Ishikawa (cell line): ENCODE results near the gene RASSF7.

ENCODE experiments used
- CEBPB ChIP-seq: IDR thresholded peaks from 2 replicates; pipeline ENCODE4 v1.6.1; 2012
- CREB1 ChIP-seq: IDR thresholded peaks from 2 replicates; pipeline ENCODE4 v1.6.1; 2012; ENCODE audit warnings: low read depth
- EGR1 ChIP-seq: IDR thresholded peaks from 2 replicates; pipeline ENCODE4 v1.6.1; 2012
- EP300 ChIP-seq: IDR thresholded peaks from 2 replicates; pipeline ENCODE4 v1.6.1; 2012; ENCODE audit warnings: borderline replicate concordance
- FOXM1 ChIP-seq: IDR thresholded peaks from 2 replicates; pipeline ENCODE4 v1.6.1; 2012; ENCODE audit warnings: low read depth, borderline replicate concordance
- NFIC ChIP-seq: IDR thresholded peaks from 2 replicates; pipeline ENCODE4 v1.6.1; 2012
- RAD21 ChIP-seq: IDR thresholded peaks from 2 replicates; pipeline ENCODE4 v1.6.1; 2012; ENCODE audit warnings: low read depth
- TAF1 ChIP-seq: IDR thresholded peaks from 2 replicates; pipeline ENCODE4 v1.6.1; 2012; ENCODE audit warnings: low read depth, mild to moderate bottlenecking
- TCF12 ChIP-seq: IDR thresholded peaks from 2 replicates; pipeline ENCODE4 v1.6.1; 2012; ENCODE audit warnings: low read depth
- TEAD4 ChIP-seq: IDR thresholded peaks from 2 replicates; pipeline ENCODE4 v1.6.1; 2012
- YY1 ChIP-seq: IDR thresholded peaks from 2 replicates; pipeline ENCODE4 v1.6.1; 2012; ENCODE audit warnings: low read depth
- ZBTB7A ChIP-seq: IDR thresholded peaks from 2 replicates; pipeline ENCODE4 v1.6.1; 2012; ENCODE audit warnings: low read depth
- TF ChIP-seq, protein P1 (sequence below): IDR thresholded peaks from 2 replicates; pipeline ENCODE4 v1.6.1; 2012
- TF ChIP-seq, protein P2 (sequence below): IDR thresholded peaks from 2 replicates; pipeline ENCODE4 v1.6.1; 2012; ENCODE audit warnings: low read depth, mild to moderate bottlenecking
- TF ChIP-seq, protein P3 (sequence below): IDR thresholded peaks from 2 replicates; pipeline ENCODE4 v1.6.1; 2012

Gene RASSF7

DNA sequence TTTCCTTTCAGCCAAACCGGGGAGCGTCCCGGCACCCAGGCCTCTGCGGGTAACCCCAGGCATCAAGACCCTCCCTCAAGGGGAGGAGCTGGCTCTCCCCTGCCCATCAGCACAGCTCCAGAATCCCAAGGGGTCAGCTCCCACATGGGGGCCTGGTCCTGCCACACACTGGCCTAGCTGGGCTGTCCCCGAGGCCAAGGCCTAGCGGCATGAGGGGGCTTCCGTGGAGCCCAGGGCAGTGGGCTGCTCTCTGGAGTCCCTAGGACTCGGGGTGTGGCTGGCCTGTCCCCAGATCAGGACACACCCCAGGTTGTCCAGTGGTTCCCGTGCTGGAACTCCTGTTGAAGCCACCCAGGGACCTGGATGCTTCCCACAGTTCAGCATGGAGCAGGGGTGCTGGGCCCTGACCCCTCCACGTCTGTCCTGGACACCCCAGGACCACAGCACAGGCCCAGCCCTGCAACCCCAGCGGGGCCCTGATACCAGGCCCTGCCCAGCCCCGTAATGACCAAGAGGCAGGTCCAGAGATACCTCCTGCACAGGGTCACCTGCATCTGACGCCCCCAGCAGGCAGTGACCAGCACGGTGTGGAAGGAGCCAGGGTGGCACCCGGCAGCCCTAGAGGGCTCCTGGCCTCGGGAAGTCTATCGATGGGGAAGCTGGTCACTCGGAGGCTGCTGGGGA lies 30.9 kb upstream of the RASSF7 start:
- no peak for TF ChIP-seq RAD21
- TF ChIP-seq ZBTB7A = no peak
- TF ChIP-seq, protein P1, sequence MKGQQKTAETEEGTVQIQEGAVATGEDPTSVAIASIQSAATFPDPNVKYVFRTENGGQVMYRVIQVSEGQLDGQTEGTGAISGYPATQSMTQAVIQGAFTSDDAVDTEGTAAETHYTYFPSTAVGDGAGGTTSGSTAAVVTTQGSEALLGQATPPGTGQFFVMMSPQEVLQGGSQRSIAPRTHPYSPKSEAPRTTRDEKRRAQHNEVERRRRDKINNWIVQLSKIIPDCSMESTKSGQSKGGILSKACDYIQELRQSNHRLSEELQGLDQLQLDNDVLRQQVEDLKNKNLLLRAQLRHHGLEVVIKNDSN = no peak
- TF ChIP-seq TAF1 = no peak
- TF ChIP-seq CEBPB = no peak
- TF ChIP-seq YY1 = no peak

DNA sequence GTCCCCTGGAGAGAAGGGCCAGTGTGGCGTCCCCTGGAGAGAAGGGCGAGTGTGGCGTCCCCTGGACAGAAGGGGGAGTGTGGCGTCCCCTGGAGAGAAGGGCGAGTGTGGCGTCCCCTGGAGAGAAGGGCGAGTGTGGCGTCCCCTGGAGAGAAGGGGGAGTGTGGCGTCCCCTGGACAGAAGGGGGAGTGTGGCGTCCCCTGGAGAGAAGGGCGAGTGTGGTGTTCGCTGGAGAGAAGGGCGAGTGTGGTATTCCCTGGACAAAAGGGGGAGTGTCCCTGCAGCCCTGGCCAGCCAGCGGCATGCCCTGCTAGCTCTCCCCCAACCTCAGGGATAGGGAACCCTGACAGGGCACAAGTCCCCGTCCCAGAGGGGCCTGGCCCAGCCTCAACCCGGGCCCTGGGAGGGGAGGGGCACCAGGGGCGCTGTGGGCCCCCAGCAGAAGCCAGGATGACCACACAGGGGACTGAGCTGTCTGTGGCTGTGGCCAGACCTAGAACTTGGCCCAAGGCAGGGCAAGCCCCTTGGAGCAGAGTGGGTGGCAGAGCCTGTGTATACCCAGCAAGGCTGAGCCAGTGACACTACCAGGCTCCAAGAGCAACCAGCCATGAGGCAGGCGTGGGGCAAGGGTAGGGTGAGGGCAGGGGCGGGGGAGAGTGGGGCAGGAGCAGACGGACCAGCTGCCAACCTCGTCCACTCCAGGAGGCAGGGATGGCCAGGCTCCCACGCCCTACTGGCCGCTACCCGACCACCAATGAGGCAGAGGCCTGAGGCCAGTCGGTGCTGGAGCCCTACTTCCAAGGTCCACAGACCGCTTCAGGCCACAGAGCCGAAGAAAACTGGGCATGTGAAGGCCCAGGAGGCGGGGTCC lies 29.6 kb upstream of the RASSF7 start:
- no peak for TF ChIP-seq RAD21
- TF ChIP-seq, protein P1 = no peak
- TF ChIP-seq CEBPB = no peak
- no peak for TF ChIP-seq TCF12
- no peak for TF ChIP-seq YY1
- TF ChIP-seq, protein P2, sequence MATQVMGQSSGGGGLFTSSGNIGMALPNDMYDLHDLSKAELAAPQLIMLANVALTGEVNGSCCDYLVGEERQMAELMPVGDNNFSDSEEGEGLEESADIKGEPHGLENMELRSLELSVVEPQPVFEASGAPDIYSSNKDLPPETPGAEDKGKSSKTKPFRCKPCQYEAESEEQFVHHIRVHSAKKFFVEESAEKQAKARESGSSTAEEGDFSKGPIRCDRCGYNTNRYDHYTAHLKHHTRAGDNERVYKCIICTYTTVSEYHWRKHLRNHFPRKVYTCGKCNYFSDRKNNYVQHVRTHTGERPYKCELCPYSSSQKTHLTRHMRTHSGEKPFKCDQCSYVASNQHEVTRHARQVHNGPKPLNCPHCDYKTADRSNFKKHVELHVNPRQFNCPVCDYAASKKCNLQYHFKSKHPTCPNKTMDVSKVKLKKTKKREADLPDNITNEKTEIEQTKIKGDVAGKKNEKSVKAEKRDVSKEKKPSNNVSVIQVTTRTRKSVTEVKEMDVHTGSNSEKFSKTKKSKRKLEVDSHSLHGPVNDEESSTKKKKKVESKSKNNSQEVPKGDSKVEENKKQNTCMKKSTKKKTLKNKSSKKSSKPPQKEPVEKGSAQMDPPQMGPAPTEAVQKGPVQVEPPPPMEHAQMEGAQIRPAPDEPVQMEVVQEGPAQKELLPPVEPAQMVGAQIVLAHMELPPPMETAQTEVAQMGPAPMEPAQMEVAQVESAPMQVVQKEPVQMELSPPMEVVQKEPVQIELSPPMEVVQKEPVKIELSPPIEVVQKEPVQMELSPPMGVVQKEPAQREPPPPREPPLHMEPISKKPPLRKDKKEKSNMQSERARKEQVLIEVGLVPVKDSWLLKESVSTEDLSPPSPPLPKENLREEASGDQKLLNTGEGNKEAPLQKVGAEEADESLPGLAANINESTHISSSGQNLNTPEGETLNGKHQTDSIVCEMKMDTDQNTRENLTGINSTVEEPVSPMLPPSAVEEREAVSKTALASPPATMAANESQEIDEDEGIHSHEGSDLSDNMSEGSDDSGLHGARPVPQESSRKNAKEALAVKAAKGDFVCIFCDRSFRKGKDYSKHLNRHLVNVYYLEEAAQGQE = no peak
- TF ChIP-seq TAF1 = no peak
- no peak for TF ChIP-seq FOXM1
- TF ChIP-seq, protein P3, sequence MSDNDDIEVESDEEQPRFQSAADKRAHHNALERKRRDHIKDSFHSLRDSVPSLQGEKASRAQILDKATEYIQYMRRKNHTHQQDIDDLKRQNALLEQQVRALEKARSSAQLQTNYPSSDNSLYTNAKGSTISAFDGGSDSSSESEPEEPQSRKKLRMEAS = no peak
- TF ChIP-seq CREB1 = no peak
- TF ChIP-seq ZBTB7A = no peak
- TF ChIP-seq EGR1 = no peak
- TF ChIP-seq NFIC = no peak
- TF ChIP-seq TEAD4 = no peak

DNA sequence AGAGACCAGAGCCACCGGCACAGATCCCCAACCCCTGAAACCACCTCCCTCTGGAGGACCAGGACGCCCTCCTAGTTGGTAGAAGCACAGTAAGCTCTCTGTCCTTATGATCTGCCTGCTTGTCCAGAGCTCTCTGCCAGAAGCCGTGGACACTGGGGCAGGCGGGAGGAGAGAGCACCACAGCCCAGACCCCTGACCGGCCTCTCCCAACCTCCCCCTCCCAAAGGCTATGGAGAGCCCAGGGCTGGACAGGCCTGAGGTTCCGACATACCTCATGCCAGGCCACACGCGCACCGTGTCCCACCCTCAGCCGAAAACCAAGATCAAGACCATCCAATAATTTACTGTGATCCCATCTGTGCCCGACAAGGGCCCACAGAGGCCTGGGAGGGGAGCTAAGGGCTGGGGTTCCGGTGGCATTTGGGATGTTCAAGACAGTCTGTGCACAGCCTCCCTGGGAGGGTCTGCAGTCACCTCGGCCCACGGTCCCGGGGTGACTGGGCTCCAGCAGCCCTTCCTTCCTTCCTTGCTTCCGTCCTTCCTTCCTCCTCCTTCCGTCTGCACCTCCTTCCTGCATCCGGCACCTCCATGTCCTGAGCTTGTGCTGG lies 28.7 kb upstream of the RASSF7 start:
- no peak for TF ChIP-seq FOXM1
- TF ChIP-seq TAF1 = no peak
- no peak for TF ChIP-seq CREB1
- TF ChIP-seq CEBPB = no peak
- no peak for TF ChIP-seq TCF12
- TF ChIP-seq RAD21 = no peak
- TF ChIP-seq, protein P2 = no peak
- no peak for TF ChIP-seq EGR1
- no peak for TF ChIP-seq ZBTB7A
- TF ChIP-seq, protein P1 = no peak
- TF ChIP-seq NFIC = no peak
- no peak for TF ChIP-seq EP300
- TF ChIP-seq, protein P3 = no peak

DNA sequence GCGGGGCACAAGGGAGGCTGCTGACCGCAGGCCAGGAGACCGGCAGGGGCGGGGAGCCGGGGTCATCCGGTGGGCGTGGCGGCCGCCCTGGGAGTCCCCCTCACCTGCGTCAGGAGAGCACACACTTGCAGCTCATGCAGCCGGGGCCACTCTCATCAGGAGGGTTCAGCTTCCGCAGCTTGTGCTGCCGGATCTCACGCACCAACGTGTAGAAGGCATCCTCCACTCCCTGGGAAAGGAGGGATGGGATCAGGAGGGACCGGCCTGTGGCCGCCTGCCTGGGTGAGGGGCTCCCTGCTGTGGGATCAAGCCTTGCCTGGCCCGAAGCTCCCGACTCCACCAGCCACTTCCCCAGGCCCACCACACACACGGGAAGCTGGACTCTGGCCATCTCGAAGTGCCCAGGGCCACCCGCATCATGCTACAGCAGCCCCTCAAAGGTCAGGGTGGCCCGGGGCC lies 28.2 kb upstream of the RASSF7 start:
- TF ChIP-seq RAD21 (no peak), EGR1 (no peak), TCF12 (no peak), TAF1 (no peak), EP300 (no peak)
- TF ChIP-seq, protein P2 = no peak
